Hepatocyte (in vitro differentiated cells): ENCODE results near the gene KCNRG.

Source experiments
- CTCF ChIP-seq: fragments of 200-600 bp; sonication (generic); IDR thresholded peaks from 2 replicates; pipeline ENCODE4 v1.5.1; 2016; ENCODE audit warnings: antibody characterized with exemption, mild to moderate bottlenecking; ENCODE audit not compliant: poor library complexity
- EZH2 ChIP-seq: fragments of 200-600 bp; sonication (generic); IDR thresholded peaks from 2 replicates; pipeline ENCODE4 v1.6.1; 2016; ENCODE audit warnings: antibody characterized with exemption, mild to moderate bottlenecking, borderline replicate concordance
- EZH2phosphoT487 ChIP-seq: fragments of 200-600 bp; sonication (generic); IDR thresholded peaks from one replicate; pipeline ENCODE4 v1.6.1; 2018; ENCODE audit warnings: antibody characterized with exemption, mild to moderate bottlenecking, low read depth, moderate library complexity; ENCODE audit not compliant: unreplicated experiment, severe bottlenecking

- TF ChIP-seq CTCF (no peak), EZH2 (no peak), EZH2phosphoT487 (no peak)
Observed at GRCh38 chr13:50037788-50038187, 22.5 kb downstream of the KCNRG start.
